SK-N-SH (cell line): ENCODE data around the gene BLOC1S3.

Experiments
- CTCF ChIP-seq: fragments of 200-600 bp; sonication (generic); IDR thresholded peaks from 2 replicates; pipeline ENCODE4 v1.6.1; 2017; ENCODE audit warnings: antibody characterized with exemption, mild to moderate bottlenecking, moderate library complexity
- EP300 ChIP-seq, 2 experiments: IDR thresholded peaks; 2 replicates each; pipeline versions ENCODE4 v1.4.0 to v1.6.1; 2012; ENCODE audit warnings: borderline replicate concordance in 1 of 2, low read depth in 1 of 2, low read length in 1 of 2
- EZH2phosphoT487 ChIP-seq: fragments of 200-600 bp; sonication (generic); IDR thresholded peaks from 2 replicates; pipeline ENCODE4 v1.6.1; 2017; ENCODE audit warnings: low read depth, mixed run types, mild to moderate bottlenecking, antibody characterized with exemption, moderate library complexity, borderline replicate concordance
- GATA2 ChIP-seq: sonication (generic); formaldehyde crosslinking; IDR thresholded peaks from 2 replicates; pipeline ENCODE4 v1.5.0; 2020; ENCODE audit warnings: mild to moderate bottlenecking, missing genetic modification reagents
- JUND ChIP-seq: IDR thresholded peaks from 2 replicates; pipeline ENCODE4 v1.4.0; 2012
- POLR2AphosphoS5 ChIP-seq: IDR thresholded peaks from 2 replicates; pipeline ENCODE4 v1.6.1; 2012; ENCODE audit warnings: low read depth, low read length
- RAD21 ChIP-seq: IDR thresholded peaks from 2 replicates; pipeline ENCODE4 v1.6.1; 2012; ENCODE audit warnings: mild to moderate bottlenecking, low read length
- SIN3A ChIP-seq: IDR thresholded peaks from 2 replicates; pipeline ENCODE4 v1.6.1; 2012; ENCODE audit warnings: low read depth, mild to moderate bottlenecking, low read length, moderate library complexity, borderline replicate concordance
- YY1 ChIP-seq: IDR thresholded peaks from 2 replicates; pipeline ENCODE4 v1.4.0; 2012; ENCODE audit warnings: low read depth, mild to moderate bottlenecking

DNA sequence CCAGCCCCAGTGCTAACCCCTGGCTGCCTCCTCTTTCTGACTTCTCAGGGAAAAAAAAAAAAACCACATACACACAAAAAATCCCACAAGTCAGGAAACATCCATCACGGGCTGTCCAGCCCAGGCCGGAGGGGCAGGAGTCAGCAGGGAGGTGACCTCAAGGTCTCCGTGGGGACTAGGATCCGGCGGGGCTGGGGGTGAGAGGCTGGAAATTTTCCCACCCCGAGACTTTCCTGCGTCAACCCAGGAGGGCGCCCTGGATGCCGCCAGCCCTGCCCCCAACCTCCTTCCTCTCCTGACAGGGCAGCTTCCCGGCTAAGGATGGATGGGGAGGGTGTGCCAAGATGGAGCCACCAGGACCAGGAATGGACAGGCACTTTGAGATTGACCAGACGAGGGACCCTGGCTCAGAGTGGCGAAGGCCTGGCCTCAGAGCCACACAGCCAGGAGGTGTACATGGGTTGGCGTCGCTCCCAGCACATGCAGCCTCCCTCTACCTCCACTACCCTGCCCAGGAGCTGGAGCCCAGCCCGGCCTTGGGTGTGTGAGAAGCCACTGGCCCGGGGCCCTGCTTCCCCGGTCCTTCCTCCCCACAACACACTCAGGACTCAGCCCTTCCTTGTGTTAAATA lies 33.3 kb downstream of the BLOC1S3 start:
- TF ChIP-seq SIN3A (no peak), EZH2phosphoT487 (no peak), GATA2 (CRISPR knock-in tag) (no peak), POLR2AphosphoS5 (no peak), YY1 (no peak), RAD21 (no peak), JUND (no peak), CTCF (no peak), EP300 (IDR thresholded peaks at IDR 0.05; ENCODE audit: borderline replicate concordance in 1 of 2, low read depth in 1 of 2, low read length in 1 of 2) (no peak)
